DMS153 treated with DMSO at 0.1 percent for 48 hours (cell line): Measurements from ENCODE around the gene KIAA1549.
A peak's percentile ranks its signal among the peaks of the same experiment; 100 is the strongest.

Source experiments
- DNase-seq: peaks from one replicate; lab custom pipeline; 2025; ENCODE audit not compliant: unreplicated experiment; lab: John Stamatoyannopoulos, UW

Gene KIAA1549

GRCh38 chr7:138911007-138911406, 70.2 kb downstream of the KIAA1549 start:
- no peak for DNase-seq

- DNase-seq = no peak
Observed at GRCh38 chr7:138907850-138908249, 73.3 kb downstream of the KIAA1549 start.

GRCh38 chr7:138907201-138907847, 73.9 kb downstream of the KIAA1549 start:
- DNase-seq = no peak

- DNase-seq = no peak
Observed at GRCh38 chr7:138903859-138904435, 77.2 kb downstream of the KIAA1549 start.

- peak; percentile 30 for DNase-seq
Observed at GRCh38 chr7:138903186-138903820, 77.9 kb downstream of the KIAA1549 start.

GRCh38 chr7:138902161-138902560, 79.0 kb downstream of the KIAA1549 start:
- DNase-seq = no peak

- DNase-seq = no peak
Observed at GRCh38 chr7:138900035-138900828, 81.0 kb downstream of the KIAA1549 start.

GRCh38 chr7:138898802-138899201, 82.4 kb downstream of the KIAA1549 start:
- DNase-seq = no peak

GRCh38 chr7:138898255-138898654, 82.9 kb downstream of the KIAA1549 start:
- DNase-seq = no peak

- no peak for DNase-seq
Observed at GRCh38 chr7:138895679-138896078, 85.5 kb downstream of the KIAA1549 start.

GRCh38 chr7:138893258-138893657, 87.9 kb downstream of the KIAA1549 start:
- no peak for DNase-seq

GRCh38 chr7:138892812-138893211, 88.4 kb downstream of the KIAA1549 start:
- peak; percentile 48 for DNase-seq

GRCh38 chr7:138892006-138892630, 89.1 kb downstream of the KIAA1549 start:
- no peak for DNase-seq

- peak; percentile 17 for DNase-seq
Observed at GRCh38 chr7:138891446-138891810, 89.8 kb downstream of the KIAA1549 start.

GRCh38 chr7:138890499-138891445, 90.4 kb downstream of the KIAA1549 start:
- peak; percentile 34 for DNase-seq

GRCh38 chr7:138889582-138890498, 91.3 kb downstream of the KIAA1549 start:
- DNase-seq = peak; percentile 52

- no peak for DNase-seq
Observed at GRCh38 chr7:138887872-138888656, 93.1 kb downstream of the KIAA1549 start.

- DNase-seq = no peak
Observed at GRCh38 chr7:138887085-138887710, 94.0 kb downstream of the KIAA1549 start.
